Inflammatory macrophage treated with lipopolysaccharide for 4 hours (primary cell): ENCODE data around the gene LZIC.
A peak's percentile ranks its signal among the peaks of the same experiment; 100 is the strongest.
"Not testable (repeated sequence)": the region's sequence is repeated elsewhere in the genome, so short reads cannot be mapped to it uniquely, and the experiment has no call there.

Experiments
- DNase-seq: peaks from one replicate; pipeline ENCODE4 v3.0.0-alpha.2; 2020

Gene LZIC

GRCh38 chr1:9942939-9943788, at the start of gene LZIC, which contains the start of gene NMNAT1:
LZIC (minus strand) TSS chr1:9943391; CDS start chr1:9936619, 6,772 bp downstream.
NMNAT1 (plus strand) TSS chr1:9943475; CDS start chr1:9972074, 28,599 bp downstream.
- peak; percentile 95 for DNase-seq

- no peak for DNase-seq
These were observed 49.7 kb upstream of the LZIC start for GRCh38 chr1:9992910-9993309.

- peak; percentile 72 for DNase-seq
These were observed 47.8 kb upstream of the LZIC start for GRCh38 chr1:9990944-9991343.

DNA sequence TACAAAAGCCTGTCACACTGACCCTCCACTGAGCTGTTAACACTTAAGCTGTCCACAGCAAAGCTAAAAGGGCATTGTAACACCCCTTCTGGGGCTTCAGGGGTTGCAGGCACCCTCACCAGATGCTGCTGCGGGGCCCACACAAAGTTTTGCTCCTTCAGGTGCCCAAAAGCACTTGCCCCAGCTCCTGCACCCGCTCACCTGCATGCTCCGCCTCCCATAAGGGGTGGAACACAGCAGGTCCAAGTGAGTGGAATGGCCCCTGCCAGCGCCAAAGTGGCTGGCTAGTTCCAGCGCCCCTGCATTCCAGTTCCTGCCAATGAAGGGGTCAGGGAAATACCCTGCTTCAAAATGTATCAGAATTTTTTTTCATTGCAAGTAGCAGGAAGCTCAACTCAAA, 46.6 kb upstream of the LZIC start:
- DNase-seq, result no peak

DNA sequence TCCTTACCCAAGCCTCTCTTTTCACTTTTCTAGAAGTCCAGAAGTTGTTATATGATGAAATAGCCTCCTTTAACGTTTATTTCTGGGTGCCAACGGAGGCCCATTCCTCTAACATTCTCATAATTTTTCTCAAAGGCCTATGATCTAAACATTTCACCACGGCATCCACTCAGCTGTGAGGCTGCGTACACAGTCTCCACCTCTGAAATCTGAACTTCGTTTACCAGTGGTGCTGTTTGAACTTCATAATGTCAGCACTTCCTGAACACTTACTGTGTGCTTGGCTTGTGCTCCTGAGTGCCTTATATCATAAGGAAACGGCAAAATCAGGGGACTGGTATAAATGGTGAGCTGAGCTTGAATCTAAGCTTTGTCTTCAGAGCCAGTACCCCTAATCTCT, 41.8 kb upstream of the LZIC start:
- DNase-seq, result no peak

- no peak for DNase-seq
These were observed 41.1 kb upstream of the LZIC start for GRCh38 chr1:9984253-9984652.

GRCh38 chr1:9960706-9961562, 17.7 kb upstream of the LZIC start:
- DNase-seq, result no peak

DNA sequence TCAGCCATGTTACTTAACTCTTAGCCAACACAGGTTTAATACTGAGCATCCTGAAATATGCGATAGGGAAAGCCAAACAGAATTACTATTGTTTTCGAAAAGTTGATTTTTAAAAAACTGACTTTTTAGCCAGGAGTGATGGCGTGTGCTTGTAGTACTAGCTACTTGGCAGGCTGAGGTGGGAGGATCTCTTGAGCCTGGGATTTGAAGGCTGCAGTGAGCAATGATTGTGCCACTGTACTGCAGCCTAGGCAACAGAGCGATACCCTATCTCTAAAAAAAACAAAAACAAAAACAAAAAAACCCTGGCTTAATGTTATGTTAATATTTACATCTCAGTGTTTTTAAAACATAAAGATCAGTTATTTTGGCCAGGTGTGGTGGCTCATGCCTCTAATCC, 16.8 kb upstream of the LZIC start:
- no peak for DNase-seq

DNA sequence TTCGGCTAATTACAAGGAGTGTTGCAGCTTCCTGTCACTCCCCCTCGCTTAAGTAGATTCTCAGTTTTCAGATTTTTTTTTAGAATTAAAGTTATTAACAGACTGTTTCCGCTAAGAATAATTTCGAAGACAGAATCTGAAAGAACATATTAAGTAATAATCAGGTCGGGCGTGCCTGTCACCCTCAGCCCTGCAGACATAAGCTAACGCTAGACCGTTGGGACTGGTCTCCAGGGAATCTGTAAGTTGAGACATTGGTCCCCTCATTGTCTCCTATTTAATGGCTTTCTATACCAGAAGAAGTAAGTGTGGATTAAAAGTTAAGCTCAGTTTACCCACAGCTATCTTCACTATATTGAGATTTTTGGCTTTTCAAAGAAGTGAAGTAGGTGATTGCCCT, 14.5 kb upstream of the LZIC start:
- no peak for DNase-seq

DNA sequence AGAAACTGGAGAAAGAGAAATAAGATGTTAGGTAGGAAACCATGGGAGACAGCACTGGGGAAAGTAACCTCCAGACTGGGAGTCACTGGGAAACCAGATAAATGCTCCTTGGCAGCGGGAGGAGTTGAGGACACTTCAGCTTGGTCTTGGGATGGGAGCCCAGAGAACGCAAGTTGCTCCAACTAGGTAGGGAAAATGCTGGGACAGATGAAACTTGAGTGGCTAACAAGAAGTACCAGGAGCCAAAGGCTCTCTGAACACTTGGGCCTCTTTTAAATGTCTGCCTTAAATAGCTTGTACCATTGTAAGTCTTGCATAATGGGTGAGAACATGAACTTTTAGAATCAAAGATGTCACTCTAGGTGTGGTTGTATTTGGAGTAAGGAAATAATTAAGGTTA, 3.1 kb upstream of the LZIC start:
- no peak for DNase-seq

DNA sequence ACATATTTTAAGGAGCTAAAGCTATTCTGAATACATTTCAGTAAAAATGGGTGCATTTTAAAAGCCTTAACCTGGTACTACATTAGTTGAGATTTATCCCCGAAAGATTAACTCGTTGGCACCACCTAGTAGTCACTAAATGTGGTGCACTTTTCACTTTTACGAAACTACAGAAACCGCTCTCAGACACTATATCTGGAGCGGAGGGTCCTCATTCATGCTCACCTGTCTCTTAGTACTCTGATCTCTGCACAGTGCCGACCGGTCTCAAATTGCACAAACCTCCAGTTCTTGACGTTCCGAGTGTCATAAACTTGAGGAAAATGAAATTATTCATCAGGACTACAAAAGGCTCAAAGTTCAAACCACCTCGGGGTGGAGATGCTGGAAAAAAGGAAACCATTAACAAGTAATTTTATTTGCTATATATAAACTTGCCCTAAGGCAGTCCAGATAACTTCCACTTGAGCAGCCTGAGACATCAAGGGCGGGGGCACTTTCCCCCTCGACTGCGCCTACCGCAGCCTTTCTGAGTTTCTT, 722 bp downstream of the LZIC start:
- peak; percentile 62 for DNase-seq

DNA sequence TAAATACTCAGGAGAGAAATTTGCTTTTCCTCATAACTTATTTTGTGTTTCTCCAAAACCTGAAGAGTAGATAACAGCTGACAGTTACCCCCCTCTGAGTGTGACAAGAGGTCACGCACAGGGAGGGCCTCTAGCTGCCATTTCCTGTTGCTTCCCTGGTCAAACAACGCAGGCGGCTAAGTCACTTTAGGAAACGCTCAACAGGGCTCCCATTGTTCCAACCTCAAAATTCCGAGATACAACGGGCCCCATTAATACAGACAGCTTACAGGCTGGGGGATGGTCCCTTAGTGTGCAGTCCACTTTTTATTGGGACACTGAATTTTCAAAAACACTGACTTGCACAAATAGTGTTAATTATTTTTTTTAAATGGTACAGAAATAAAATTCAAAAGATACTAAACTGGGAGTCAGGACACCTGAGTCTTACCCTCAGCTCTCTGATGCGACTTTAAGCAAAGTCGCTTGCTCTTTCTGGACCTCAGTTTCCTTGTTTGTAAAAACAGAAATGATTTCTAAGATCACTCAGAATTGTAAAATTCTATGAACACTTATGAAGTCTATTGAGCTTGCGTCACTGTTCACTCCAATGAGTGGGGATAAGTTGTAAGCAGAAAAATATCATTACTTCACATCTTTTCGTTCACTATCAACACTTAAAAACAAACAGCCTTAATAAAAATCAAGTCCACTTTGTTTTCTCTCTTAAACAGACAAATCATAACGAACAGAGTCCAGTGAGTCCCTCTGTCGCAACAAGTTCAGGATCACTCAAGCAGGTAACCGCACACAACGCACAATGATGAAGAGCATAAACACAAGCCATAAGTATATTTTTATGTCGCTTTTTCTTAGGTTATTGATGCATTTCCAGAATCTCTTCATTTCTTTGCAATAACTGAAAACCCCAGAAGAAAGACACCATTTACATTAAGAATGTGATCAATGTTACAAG, 13.5 kb downstream of the LZIC start:
- DNase-seq, result no peak

GRCh38 chr1:9927259-9927658, 15.9 kb downstream of the LZIC start:
- DNase-seq, result no peak

GRCh38 chr1:9922342-9922741, 20.8 kb downstream of the LZIC start:
- DNase-seq, result no peak

DNA sequence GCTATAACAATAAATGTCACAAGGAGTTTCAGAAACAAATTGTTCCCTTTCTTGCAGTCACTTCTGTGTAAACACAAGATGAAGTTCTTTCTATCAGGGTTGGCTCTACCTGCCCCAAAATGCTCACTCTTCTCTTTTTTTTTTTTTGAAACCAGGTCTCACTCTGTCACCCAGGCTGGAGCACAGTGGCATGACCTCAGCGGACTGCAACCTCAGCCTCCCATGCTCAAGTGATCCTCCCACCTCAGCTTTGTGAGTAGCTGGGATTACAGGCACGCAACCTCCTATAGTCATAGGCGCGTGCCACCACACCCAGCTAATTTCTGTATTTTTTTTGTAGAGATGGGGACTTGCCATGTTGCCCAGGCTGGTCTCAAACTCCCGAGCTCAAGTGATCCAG, 22.6 kb downstream of the LZIC start:
- DNase-seq, result no peak

- DNase-seq, result no peak
These were observed 25.3 kb downstream of the LZIC start for GRCh38 chr1:9917901-9918300.

DNA sequence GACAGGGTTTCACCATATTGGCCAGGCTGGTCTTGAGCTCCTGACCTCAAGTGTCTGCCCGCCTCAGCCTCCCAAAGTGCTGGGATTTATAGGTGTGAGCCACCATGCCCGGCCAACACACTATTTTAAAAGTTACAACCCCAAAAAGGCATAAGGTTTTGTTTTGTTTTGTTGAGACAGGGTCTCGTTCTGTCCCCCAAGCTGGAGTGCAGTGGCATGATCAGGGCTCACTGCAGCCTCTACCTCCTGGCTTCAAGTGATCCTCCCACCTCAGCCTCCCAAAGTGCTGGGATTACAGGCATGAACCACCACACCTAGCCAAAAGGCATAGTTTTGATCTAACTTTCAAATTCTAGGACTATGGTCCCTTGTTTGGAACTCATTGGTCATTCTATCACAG, 25.7 kb downstream of the LZIC start:
- not testable (repeated sequence) for DNase-seq

DNA sequence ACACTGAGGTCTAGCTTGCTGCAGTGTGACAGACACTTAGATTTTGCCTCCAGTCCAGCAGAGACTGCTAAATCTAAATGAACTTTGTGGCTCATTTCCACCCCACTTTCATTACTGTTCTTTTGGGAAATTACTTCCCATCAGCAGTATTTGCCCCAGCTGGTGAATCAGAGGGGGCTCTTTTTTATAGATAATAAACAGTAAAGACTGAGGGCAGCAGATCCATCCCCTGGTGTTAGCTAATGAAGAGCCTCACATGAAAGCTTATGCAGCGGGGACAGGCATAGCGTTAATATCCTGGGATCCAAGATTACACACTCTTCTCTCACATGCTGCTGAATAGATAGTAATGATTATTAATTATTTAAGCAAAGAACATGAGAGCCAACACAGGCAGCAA, 26.7 kb downstream of the LZIC start:
- no peak for DNase-seq

- no peak for DNase-seq
These were observed 28.6 kb downstream of the LZIC start for GRCh38 chr1:9914610-9914937.

DNA sequence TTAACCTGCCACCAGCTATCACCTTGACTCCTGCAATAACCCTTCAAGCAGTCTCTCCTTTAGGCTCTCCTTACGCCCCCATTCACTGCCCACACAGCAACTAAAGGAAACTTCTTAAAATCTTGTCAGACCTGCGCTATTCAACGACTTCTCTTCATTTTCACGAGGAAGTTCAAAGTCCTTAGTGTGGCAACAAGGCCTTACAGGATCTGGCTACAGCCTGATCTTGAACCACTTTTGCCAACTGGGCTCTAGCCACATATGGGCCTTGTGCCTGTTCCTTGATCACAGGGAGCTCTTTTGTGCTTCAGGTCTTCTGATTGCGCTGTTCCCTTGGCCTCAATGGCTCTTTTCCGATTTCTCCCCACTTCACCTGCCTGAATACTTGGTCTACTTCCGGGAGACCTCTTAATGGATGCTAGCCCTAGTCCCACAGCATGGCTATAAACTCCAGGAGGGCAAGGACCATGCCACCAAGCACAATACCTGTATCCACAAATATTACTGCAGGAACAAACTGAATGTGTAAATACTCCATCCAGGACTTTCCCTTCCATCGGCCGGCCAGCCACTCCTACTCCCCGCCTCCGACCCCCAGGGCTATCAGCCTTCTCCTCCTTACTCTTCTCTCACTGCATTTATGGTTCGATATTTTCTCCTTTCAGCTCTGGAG, 30.8 kb downstream of the LZIC start:
- DNase-seq, result no peak

DNA sequence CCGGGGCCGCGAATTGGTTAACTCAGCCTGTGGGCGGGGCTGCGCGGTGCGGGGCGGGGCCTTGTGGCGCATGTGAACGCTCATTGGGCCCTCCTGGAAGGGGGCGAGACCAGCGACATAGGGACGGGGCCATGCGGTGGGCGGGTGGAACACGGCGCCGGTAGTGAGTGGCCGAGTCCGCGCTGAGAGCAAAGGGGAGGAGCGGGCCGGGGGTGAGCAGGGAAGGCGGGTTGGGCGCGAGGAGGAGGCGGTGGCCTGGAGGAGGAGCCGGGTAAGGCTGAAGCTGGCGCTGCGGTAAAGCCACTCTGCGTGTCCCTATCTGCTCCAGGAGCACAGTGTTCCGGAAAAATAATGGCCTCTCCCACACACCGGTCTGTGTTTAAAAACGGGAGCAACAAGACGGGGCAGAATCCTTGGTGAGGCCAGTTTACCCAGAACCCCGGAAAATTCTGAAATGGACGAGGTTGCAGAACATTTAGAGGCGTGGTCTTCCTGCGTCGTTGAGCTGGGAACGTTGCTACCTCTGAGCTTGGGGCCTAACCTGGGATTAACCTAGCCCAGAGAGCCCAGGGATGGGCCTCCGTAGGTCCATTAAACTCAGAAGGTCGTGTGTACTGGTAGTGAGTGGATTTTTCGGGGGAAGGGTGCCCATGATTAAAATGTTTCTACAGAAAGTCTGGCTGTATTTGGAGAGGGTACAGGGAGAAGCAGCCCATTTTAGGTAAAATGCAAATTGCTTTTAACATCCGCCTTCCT, 32.6 kb downstream of the LZIC start:
- DNase-seq, result peak; percentile 99
